OCI-LY7 (cell line): ENCODE results near the gene PHGDH.

Source experiments
- CTCF ChIP-seq: fragments of 200-600 bp; sonication (generic); conservative IDR thresholded peaks from 2 replicates; pipeline ENCODE4 v1.5.1; 2014; ENCODE audit warnings: mild to moderate bottlenecking, antibody characterized with exemption, low read length, moderate library complexity, mixed read lengths
- EZH2phosphoT487 ChIP-seq: fragments of 200-600 bp; sonication (generic); IDR thresholded peaks from 2 replicates; pipeline ENCODE4 v1.6.1; 2018; ENCODE audit warnings: low read depth, borderline replicate concordance, mild to moderate bottlenecking, mixed run types, antibody characterized with exemption, low read length, moderate library complexity, mixed read lengths

- no peak for TF ChIP-seq CTCF
- no peak for TF ChIP-seq EZH2phosphoT487
Observed at GRCh38 chr1:119673171-119673940, 38.4 kb upstream of the PHGDH start.
